ENCODE data around the gene NUB1. TPM values are rescaled to one million over a fixed set of nuclear protein-coding genes. Genes with fewer than 3 reads are reported as not detected.

The NUB1 gene
- total RNA-seq, 1 donor from 2014 or later, result 28.2 TPM

DNA sequence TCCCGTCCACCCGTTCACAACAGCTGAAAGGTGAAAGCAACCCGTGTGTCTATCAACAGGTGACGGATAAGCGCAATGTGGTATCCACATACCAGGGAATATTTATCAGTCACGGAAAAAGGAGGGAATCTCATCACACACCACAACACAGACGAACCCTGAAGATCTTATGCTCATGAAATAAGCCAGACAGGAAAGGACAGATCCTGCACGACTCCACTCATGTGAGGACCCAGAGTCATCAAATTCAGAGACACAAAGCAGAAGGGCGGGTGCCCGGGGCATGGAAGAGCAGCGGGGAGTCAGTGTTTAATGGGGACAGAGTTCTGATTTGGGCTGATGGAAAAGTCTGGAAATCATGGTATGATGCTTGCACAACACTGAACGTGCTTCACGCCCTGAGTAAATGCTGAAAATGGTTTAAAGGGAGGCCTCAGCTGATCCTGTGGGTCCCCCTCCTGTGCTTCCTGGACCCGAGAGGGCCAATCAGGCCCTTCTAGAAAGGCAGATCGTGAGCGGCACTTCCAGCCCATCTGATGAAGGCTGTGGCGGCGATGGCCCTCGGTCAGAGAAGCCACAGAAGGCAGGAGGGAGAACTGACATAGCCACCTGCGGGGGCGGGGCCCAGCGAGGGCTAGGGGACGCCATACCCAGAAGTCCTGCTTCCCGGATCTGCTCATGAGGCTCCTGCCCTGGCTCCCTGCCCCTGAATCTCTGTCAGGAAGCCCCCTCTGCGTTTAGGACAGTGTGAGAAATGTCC is 49.2 kb downstream of the NUB1 start:
- DNase-seq (ENCODE audit: low spot score in 2 of 2), result no peak

GRCh38 chr7:151391358-151391730 is 49.7 kb downstream of the NUB1 start:
- intact Hi-C loops (cut with DNase I), result no loop called here
- H3K36me3 ChIP-seq, result no peaks in the 10 kb centered on the region
- peaks cover 0 to 6% of the 10 kb centered on the region in 2 donors for H3K4me1 ChIP-seq
- no peak for TF ChIP-seq CTCF (IDR thresholded peaks at IDR 0.05)
- no peak for DNase-seq (ENCODE audit: low spot score in 2 of 2)
- H3K27me3 ChIP-seq, result no peaks in the 10 kb centered on the region
- H3K27ac ChIP-seq, result no peak overlapping the region
- no peak overlapping the region for H3K4me3 ChIP-seq
- H3K9me3 ChIP-seq, result no peaks in the 10 kb centered on the region

More for the DNA sequence above, 49.2 kb downstream of the NUB1 start:
- TF ChIP-seq CTCF (IDR thresholded peaks at IDR 0.05), result no peak
- H3K4me3 ChIP-seq, result no peak overlapping the region
- no peak overlapping the region for H3K27ac ChIP-seq
- H3K9me3 ChIP-seq, result no peaks in the 10 kb centered on the region
- H3K4me1 ChIP-seq, result peaks cover 0 to 10% of the 10 kb centered on the region in 2 donors
- H3K36me3 ChIP-seq, result no peaks in the 10 kb centered on the region
- no peaks in the 10 kb centered on the region for H3K27me3 ChIP-seq
- intact Hi-C loops (cut with DNase I), result no loop called here

DNA sequence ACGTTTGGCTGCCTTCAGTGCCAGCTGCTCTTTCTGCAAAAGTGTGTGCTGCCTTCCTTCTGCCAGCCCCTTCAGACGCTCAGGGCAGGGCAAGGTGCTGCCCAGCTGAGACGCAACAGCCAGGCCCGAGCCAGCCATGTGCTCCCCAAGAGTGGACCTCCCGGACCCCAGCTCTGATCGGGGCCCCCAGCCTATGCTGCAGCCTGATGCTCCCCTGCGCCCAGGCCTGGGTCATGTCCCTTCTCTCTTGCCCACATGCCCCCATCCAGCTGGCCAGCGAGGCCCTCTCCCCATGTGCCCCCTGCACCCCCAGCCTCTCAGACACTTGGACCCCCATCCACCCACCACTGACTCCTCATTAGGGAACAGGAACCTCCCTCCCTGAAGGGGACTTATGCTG is 50.4 kb downstream of the NUB1 start:
- no peaks in the 10 kb centered on the region for H3K9me3 ChIP-seq
- DNase-seq (ENCODE audit: low spot score in 2 of 2), result no peak
- intact Hi-C loops (cut with DNase I), result no loop called here
- H3K36me3 ChIP-seq, result no peaks in the 10 kb centered on the region
- no peaks in the 10 kb centered on the region for H3K27me3 ChIP-seq
- no peak for TF ChIP-seq CTCF (IDR thresholded peaks at IDR 0.05)
- H3K4me3 ChIP-seq, result no peak overlapping the region
- no peak overlapping the region for H3K27ac ChIP-seq
- H3K4me1 ChIP-seq, result peaks cover 0 to 3% of the 10 kb centered on the region in 2 donors

DNA sequence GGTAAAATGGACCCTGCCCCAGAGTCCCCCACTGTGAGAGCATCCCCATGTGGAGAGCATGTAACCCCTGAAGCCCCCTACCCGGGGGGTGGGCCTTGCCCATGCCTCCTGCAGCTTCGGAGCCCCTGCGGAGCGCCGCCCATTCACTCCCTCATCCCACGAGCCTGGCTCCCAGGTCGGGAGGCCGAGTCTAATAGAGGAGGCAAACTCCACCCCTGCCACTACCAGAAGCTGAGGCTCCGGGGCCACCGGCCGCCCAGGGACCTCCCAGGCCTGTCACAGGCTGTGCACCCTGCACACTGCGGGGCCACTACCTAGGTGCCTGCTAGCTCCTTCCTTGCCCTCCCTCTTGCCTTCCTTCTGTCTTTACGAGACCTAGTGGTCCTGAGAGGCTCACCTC is 50.8 kb downstream of the NUB1 start:
- Histone ChIP-seq H3K27me3 (no peaks in the 10 kb centered on the region), H3K4me3 (no peak overlapping the region), H3K9me3 (no peaks in the 10 kb centered on the region), H3K36me3 (no peaks in the 10 kb centered on the region), H3K27ac (no peak overlapping the region), H3K4me1 (no peaks in the 10 kb centered on the region)
- intact Hi-C loops (cut with DNase I), result no loop called here
- DNase-seq (ENCODE audit: low spot score in 2 of 2), result no peak
- TF ChIP-seq CTCF (IDR thresholded peaks at IDR 0.05), result no peak

DNA sequence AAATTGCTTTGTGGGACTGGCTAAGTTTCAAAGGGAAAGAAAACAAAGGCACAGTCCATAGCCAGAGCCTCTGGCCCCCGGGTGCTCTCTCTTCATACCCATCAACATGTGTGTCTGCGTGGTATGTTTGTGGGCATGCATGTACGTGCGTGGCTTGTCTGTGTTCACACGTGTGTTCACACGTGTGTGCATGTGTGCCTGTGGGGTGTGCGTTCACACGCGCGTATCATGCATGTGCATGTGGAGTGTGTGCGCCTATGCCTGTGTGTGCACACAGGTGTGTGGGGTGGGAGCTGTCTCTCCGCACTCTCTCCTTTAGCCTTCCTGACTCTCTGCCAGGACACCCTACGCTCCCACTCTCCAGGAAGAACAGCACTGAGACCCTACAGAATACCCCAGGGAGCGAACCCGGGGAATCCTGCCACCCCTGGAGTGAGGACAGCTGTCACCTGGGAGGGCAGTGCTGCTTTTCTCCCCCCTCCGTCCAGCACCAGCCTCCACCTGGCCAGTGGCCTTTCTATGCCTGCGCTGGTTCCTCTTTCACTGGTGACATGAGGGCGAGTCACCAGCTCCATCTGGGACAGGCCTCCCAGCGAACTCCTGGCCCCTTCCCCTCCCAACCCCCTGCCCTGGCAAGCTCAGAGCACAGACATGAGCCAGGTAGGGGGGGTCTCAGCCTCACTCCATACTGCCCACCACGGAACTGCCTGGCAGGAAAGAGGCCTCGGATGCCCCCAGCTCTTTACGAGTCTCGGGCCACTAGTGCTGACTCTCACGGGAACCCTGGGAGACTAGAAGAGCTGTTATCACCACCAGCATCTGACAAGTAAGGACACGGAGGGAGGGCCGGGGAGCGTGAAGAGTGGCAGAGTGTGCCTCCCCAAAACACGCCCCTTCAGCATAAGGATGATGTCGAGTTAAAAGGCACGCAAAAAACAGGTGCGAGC is 51.7 kb downstream of the NUB1 start:
- H3K27me3 ChIP-seq, result no peaks in the 10 kb centered on the region
- H3K36me3 ChIP-seq, result no peaks in the 10 kb centered on the region
- no peaks in the 10 kb centered on the region for H3K4me1 ChIP-seq
- intact Hi-C loops (cut with DNase I), result no loop called here
- no peak overlapping the region for H3K27ac ChIP-seq
- no peaks in the 10 kb centered on the region for H3K9me3 ChIP-seq
- no peak for DNase-seq (ENCODE audit: low spot score in 2 of 2)
- TF ChIP-seq CTCF (IDR thresholded peaks at IDR 0.05), result no peak
- H3K4me3 ChIP-seq, result no peak overlapping the region

All from ascending aorta (tissue), 2 donors.